ENCODE results near the gene CASQ1.

DNA sequence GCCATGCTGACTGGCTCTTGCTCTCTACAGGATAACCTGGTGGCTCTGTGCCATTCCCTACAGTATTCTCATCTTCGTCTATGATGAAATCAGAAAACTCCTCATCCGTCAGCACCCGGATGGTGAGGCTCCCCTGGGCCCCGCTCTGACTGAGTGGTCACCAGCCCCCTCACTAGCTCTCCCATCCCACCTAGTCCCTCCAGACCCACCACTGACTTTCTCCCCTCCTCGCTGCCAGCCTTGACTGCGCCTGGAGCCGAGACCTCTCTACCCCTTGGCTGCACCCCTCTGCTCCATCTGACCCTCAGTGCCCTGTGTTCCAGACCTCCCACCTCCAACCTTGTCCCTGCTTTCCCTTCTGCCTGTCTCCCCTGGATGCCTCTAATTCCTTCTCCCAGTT is 4.1 kb upstream of the CASQ1 start:
- no peak for TF ChIP-seq POLR2AphosphoS5 (IDR thresholded peaks at IDR 0.05; ENCODE audit: low read depth, low read length)
- no peak for TF ChIP-seq TAF1 (IDR thresholded peaks at IDR 0.05; ENCODE audit: low read depth, low read length)
- TF ChIP-seq POLR2A (IDR thresholded peaks at IDR 0.05; ENCODE audit: low read depth, low read length) = no peak
